SK-N-SH (cell line): ENCODE data around the gene ZBTB49. TPM values are rescaled to one million over a fixed set of nuclear protein-coding genes. Genes with fewer than 3 reads are reported as not detected.
A peak's percentile ranks its signal among the peaks of the same experiment; 100 is the strongest.

Source experiments
- CTCF ChIA-PET: fragments of 300-600, 350-600 bp; formaldehyde crosslinking; extraction: SDS; loops from one replicate; lab custom pipeline; 2021; lab: Yijun Ruan, JAX
- POLR2A ChIA-PET: fragments of 350-600 bp; sonication (Branson Sonifier 250); formaldehyde crosslinking; extraction: SDS; loops from one replicate; lab custom pipeline; 2020; ENCODE audit warnings: antibody characterized with exemption, inconsistent platforms; lab: Yijun Ruan, JAX
- DNase-seq: peaks from one replicate; pipeline ENCODE4 v3.0.0; 2012
- H2AFZ ChIP-seq: fragments of 200-600 bp; sonication (generic); 2 replicates; pipeline ENCODE4 v1.8.1; 2016; ENCODE audit warnings: antibody characterized with exemption, mild to moderate bottlenecking, low read depth
- H3F3A ChIP-seq: fragments of 200-600 bp; sonication (generic); replicated peaks from 2 replicates; pipeline ENCODE3; 2016; ENCODE audit warnings: antibody characterized with exemption, mild to moderate bottlenecking; ENCODE audit not compliant: insufficient read depth
- H3K27ac ChIP-seq, 2 experiments: fragments of 200-500 bp in 1 of 2; fragments of 200-600 bp in 1 of 2; sonication (Bioruptor generic) in 1 of 2; sonication (generic), shearing (Covaris generic) in 1 of 2; 2 replicates each; pipeline versions ENCODE4 v1.5.1 to v1.6.1; 2014 to 2016; ENCODE audit warnings: low read depth in 2 of 2, inconsistent platforms in 1 of 2, low read length in 1 of 2, mild to moderate bottlenecking in 1 of 2, mixed read lengths in 1 of 2
- H3K27me3 ChIP-seq: fragments of 200-600 bp; sonication (generic), shearing (Covaris generic); 2 replicates; pipeline ENCODE4 v1.6.1; 2016; ENCODE audit warnings: mixed run types; ENCODE audit not compliant: insufficient read depth
- H3K36me3 ChIP-seq, 2 experiments: fragments of 200-500 bp in 1 of 2; fragments of 200-600 bp in 1 of 2; sonication (Bioruptor generic) in 1 of 2; sonication (generic) in 1 of 2; replicated peaks in 1 of 2; 2 replicates each; pipeline versions ENCODE3 to v1.5.1; 2014 to 2016; ENCODE audit warnings: low read length in 1 of 2, mild to moderate bottlenecking in 1 of 2; ENCODE audit not compliant: insufficient read depth in 2 of 2, control insufficient read depth in 1 of 2
- H3K4me1 ChIP-seq, 2 experiments: fragments of 200-500 bp in 1 of 2; fragments of 200-600 bp in 1 of 2; sonication (Bioruptor generic) in 1 of 2; sonication (generic), shearing (Covaris generic) in 1 of 2; 2 replicates each; pipeline versions ENCODE4 v1.5.1 to v1.6.1; 2014 to 2016; ENCODE audit warnings: low read depth in 1 of 2, low read length in 1 of 2, mixed run types in 1 of 2; ENCODE audit not compliant: insufficient read depth in 2 of 2, control insufficient read depth in 1 of 2
- H3K4me2 ChIP-seq: fragments of 200-600 bp; sonication (generic), shearing (Covaris generic); 2 replicates; pipeline ENCODE4 v1.6.1; 2017; ENCODE audit warnings: mixed run types
- H3K4me3 ChIP-seq, 2 experiments: fragments of 200-500 bp in 1 of 2; fragments of 200-600 bp in 1 of 2; sonication (Bioruptor generic) in 1 of 2; sonication (generic), shearing (Covaris generic) in 1 of 2; 2 replicates each; pipeline versions ENCODE4 v1.5.1 to v1.8.1; 2014 to 2016; ENCODE audit warnings: low read depth in 2 of 2, inconsistent platforms in 1 of 2, low read length in 1 of 2, mild to moderate bottlenecking in 1 of 2, mixed read lengths in 1 of 2, moderate library complexity in 1 of 2
- H3K79me2 ChIP-seq: fragments of 200-600 bp; sonication (generic); 2 replicates; pipeline ENCODE4 v1.8.1; 2017; ENCODE audit warnings: mild to moderate bottlenecking; ENCODE audit not compliant: insufficient read depth
- H3K9ac ChIP-seq: fragments of 200-600 bp; sonication (generic); 2 replicates; pipeline ENCODE4 v1.6.1; 2017; ENCODE audit warnings: mixed run types
- H3K9me2 ChIP-seq: fragments of 200-600 bp; sonication (generic); 2 replicates; pipeline ENCODE4 v1.6.1; 2017; ENCODE audit warnings: mixed run types
- H3K9me3 ChIP-seq: fragments of 200-600 bp; sonication (generic); 2 replicates; pipeline ENCODE4 v1.6.1; 2017; ENCODE audit warnings: mixed run types, mild to moderate bottlenecking, moderate library complexity
- H4K20me1 ChIP-seq: fragments of 200-600 bp; sonication (generic); 2 replicates; pipeline ENCODE4 v1.6.1; 2017; ENCODE audit warnings: mild to moderate bottlenecking, mixed run types; ENCODE audit not compliant: insufficient read depth
- ELF1 ChIP-seq: IDR thresholded peaks from 2 replicates; pipeline ENCODE4 v1.4.0; 2012
- EP300 ChIP-seq, 2 experiments: IDR thresholded peaks; 2 replicates each; pipeline versions ENCODE4 v1.4.0 to v1.6.1; 2012; ENCODE audit warnings: borderline replicate concordance in 1 of 2, low read depth in 1 of 2, low read length in 1 of 2
- FOXJ3 ChIP-seq: sonication (generic); formaldehyde crosslinking; IDR thresholded peaks from 2 replicates; pipeline ENCODE4 v1.5.1; 2020; ENCODE audit warnings: mild to moderate bottlenecking, missing genetic modification reagents
- FOXM1 ChIP-seq: IDR thresholded peaks from 2 replicates; pipeline ENCODE4 v1.4.0; 2012; ENCODE audit warnings: low read depth, mild to moderate bottlenecking
- GATA2 ChIP-seq: sonication (generic); formaldehyde crosslinking; IDR thresholded peaks from 2 replicates; pipeline ENCODE4 v1.5.0; 2020; ENCODE audit warnings: mild to moderate bottlenecking, missing genetic modification reagents
- PBX3 ChIP-seq: IDR thresholded peaks from 2 replicates; pipeline ENCODE4; 2012
- RAD21 ChIP-seq: IDR thresholded peaks from 2 replicates; pipeline ENCODE4 v1.6.1; 2012; ENCODE audit warnings: mild to moderate bottlenecking, low read length
- REST ChIP-seq: IDR thresholded peaks from 2 replicates; pipeline ENCODE4 v1.6.1; 2012; ENCODE audit warnings: mild to moderate bottlenecking, low read depth, low read length, moderate library complexity
- RXRA ChIP-seq: IDR thresholded peaks from 2 replicates; pipeline ENCODE4 v1.4.0; 2012; ENCODE audit warnings: low read depth, mild to moderate bottlenecking, borderline replicate concordance
- TAF1 ChIP-seq: IDR thresholded peaks from 2 replicates; pipeline ENCODE4 v1.6.1; 2012; ENCODE audit warnings: low read depth, mild to moderate bottlenecking, low read length, moderate library complexity, borderline replicate concordance
- USF2 ChIP-seq: fragments of 150-350 bp; IDR thresholded peaks from 2 replicates; pipeline ENCODE4 v1.6.1; 2017; ENCODE audit warnings: antibody characterized with exemption, low read length, low read depth, borderline replicate concordance
- WGBS: methylation state at CpG from one replicate; pipeline ENCODE4 v1.1.6; 2017; ENCODE audit warnings: low lambda C conversion rate; 5-methylcytosine and 5-hydroxymethylcytosine counted together
- polyA plus RNA-seq, 3 experiments: library from polyadenylated mRNA; depleted of rRNA; stranded (reverse); fragments of >200 nt; gene quantifications; 2 replicates each; pipeline ENCODE4 v1.2.3, GENCODE V29; 2012
- TF ChIP-seq, protein P1 (sequence below): fragments of 200-600 bp; sonication (generic); IDR thresholded peaks from 2 replicates; pipeline ENCODE4 v1.6.1; 2017; ENCODE audit warnings: antibody characterized with exemption, mild to moderate bottlenecking, moderate library complexity

ZBTB49 gene
- polyA plus RNA-seq, 1 of the 3 experiments (the other 2 are of a cell fraction), result 3.1 TPM

GRCh38 chr4:4245172-4245571, 44.9 kb upstream of the ZBTB49 start:
- TF ChIP-seq RXRA (no peak), PBX3 (no peak), FOXJ3 (CRISPR knock-in tag) (no peak), ELF1 (no peak), RAD21 (no peak)
- DNase-seq, result no peak
- Histone ChIP-seq H3K27ac (no peak overlapping the region), H3K4me2 (no peak overlapping the region), H3K9ac (no peak overlapping the region), H3K4me1 (peaks cover 5 to 11% of the 10 kb centered on the region in 2 experiments), H3F3A (no peaks in the 10 kb centered on the region), H3K36me3 (peaks cover 32 to 36% of the 10 kb centered on the region in 2 experiments), H3K9me3 (no peaks in the 10 kb centered on the region), H3K9me2 (no peaks in the 10 kb centered on the region), H3K27me3 (no peaks in the 10 kb centered on the region), H3K79me2 (peaks cover 12% of the 10 kb centered on the region; the same call in 1 of the 2 replicates), H3K4me3 (no peak overlapping the region), H2AFZ (no peak overlapping the region), H4K20me1 (no peaks in the 10 kb centered on the region)
- CTCF ChIA-PET, result no interaction called here
- POLR2A ChIA-PET, result no interaction called here
- WGBS, result 95% methylated on average over 1 of the region's 1 CpG

- H3K4me1 ChIP-seq, result peaks cover 5 to 11% of the 10 kb centered on the region in 2 experiments
- peak overlapping the region; percentile 91 to 98 for H3K27ac ChIP-seq
- H3K36me3 ChIP-seq, result peaks cover 14 to 22% of the 10 kb centered on the region in 2 experiments
- CTCF ChIA-PET, result interaction anchor here (0.7 to 1.1 kb wide), 3 partner anchors 12 to 211 kb away, joined by 3 to 4 read pairs (median 3); no protein-coding TSS in a partner anchor
- H3K9me3 ChIP-seq, result no peaks in the 10 kb centered on the region
- H3K4me3 ChIP-seq, result peak overlapping the region; percentile 71 to 93
- under 1% methylated on average over 11 of the region's 12 CpGs for WGBS
- peak overlapping the region; percentile 95 for H3K9ac ChIP-seq
- H4K20me1 ChIP-seq, result no peaks in the 10 kb centered on the region
- no peak for DNase-seq
- H3K79me2 ChIP-seq, result peaks cover 12% of the 10 kb centered on the region; the same call in 1 of the 2 replicates
- no peaks in the 10 kb centered on the region for H3K9me2 ChIP-seq
- peak overlapping the region; percentile 77 for H3K4me2 ChIP-seq
- POLR2A ChIA-PET, result interaction anchor here (0.8 to 1.2 kb wide), 2 partner anchors 91 to 604 kb away, joined by 3 to 5 read pairs; no protein-coding TSS in a partner anchor
- no peaks in the 10 kb centered on the region for H3F3A ChIP-seq
- TF ChIP-seq, protein P1, sequence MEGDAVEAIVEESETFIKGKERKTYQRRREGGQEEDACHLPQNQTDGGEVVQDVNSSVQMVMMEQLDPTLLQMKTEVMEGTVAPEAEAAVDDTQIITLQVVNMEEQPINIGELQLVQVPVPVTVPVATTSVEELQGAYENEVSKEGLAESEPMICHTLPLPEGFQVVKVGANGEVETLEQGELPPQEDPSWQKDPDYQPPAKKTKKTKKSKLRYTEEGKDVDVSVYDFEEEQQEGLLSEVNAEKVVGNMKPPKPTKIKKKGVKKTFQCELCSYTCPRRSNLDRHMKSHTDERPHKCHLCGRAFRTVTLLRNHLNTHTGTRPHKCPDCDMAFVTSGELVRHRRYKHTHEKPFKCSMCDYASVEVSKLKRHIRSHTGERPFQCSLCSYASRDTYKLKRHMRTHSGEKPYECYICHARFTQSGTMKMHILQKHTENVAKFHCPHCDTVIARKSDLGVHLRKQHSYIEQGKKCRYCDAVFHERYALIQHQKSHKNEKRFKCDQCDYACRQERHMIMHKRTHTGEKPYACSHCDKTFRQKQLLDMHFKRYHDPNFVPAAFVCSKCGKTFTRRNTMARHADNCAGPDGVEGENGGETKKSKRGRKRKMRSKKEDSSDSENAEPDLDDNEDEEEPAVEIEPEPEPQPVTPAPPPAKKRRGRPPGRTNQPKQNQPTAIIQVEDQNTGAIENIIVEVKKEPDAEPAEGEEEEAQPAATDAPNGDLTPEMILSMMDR, result no peak
- no peak for TF ChIP-seq RAD21
- no peak for TF ChIP-seq TAF1
- no peak for TF ChIP-seq REST
- TF ChIP-seq FOXM1, result no peak
- TF ChIP-seq GATA2 (CRISPR knock-in tag), result no peak
- no peak for TF ChIP-seq ELF1
- no peak for TF ChIP-seq EP300 (IDR thresholded peaks at IDR 0.05; ENCODE audit: borderline replicate concordance in 1 of 2, low read depth in 1 of 2, low read length in 1 of 2)
- no peak for TF ChIP-seq USF2
- no peaks in the 10 kb centered on the region for H3K27me3 ChIP-seq
- H2AFZ ChIP-seq, result peak overlapping the region; percentile 87
Observed at GRCh38 chr4:4247696-4248028, 42.4 kb upstream of the ZBTB49 start.
